B cell (primary cell): ENCODE measurements around the gene P2RX3.

Experiments
- EZH2 ChIP-seq: IDR thresholded peaks from 2 replicates; pipeline ENCODE4 v1.6.1; 2012; ENCODE audit warnings: borderline replicate concordance, low read depth, mild to moderate bottlenecking, moderate library complexity, low read length; ENCODE audit not compliant: insufficient read depth, poor library complexity, severe bottlenecking
- TF ChIP-seq, protein P1 (sequence below): fragments of 200-600 bp; IDR thresholded peaks from one replicate; pipeline ENCODE4 v1.8.0; 2022; ENCODE audit warnings: antibody characterized with exemption, mild to moderate bottlenecking

DNA sequence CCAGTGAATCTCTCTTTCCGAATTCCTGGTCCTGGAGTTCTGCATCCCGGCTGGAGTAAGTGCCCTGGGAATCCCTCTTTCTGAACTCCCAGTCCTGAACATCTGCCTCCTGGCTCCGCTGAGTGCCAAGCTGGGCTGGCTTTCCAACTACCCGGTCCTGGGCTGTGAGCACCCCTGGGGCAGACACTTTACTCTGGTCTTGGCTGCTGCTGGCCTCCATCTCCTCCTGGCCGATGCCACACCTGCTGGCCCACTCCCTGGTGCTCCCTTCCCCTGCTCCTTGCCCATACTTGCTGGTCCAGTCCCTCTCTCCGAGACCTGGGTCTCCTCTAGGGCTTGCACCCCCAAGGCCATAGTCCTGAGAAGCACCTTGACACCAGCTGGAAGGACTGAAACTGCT, 28.1 kb upstream of the P2RX3 start:
- TF ChIP-seq, protein P1, sequence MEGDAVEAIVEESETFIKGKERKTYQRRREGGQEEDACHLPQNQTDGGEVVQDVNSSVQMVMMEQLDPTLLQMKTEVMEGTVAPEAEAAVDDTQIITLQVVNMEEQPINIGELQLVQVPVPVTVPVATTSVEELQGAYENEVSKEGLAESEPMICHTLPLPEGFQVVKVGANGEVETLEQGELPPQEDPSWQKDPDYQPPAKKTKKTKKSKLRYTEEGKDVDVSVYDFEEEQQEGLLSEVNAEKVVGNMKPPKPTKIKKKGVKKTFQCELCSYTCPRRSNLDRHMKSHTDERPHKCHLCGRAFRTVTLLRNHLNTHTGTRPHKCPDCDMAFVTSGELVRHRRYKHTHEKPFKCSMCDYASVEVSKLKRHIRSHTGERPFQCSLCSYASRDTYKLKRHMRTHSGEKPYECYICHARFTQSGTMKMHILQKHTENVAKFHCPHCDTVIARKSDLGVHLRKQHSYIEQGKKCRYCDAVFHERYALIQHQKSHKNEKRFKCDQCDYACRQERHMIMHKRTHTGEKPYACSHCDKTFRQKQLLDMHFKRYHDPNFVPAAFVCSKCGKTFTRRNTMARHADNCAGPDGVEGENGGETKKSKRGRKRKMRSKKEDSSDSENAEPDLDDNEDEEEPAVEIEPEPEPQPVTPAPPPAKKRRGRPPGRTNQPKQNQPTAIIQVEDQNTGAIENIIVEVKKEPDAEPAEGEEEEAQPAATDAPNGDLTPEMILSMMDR: no peak
- no peak for TF ChIP-seq EZH2
